ENCODE measurements around the gene DYNLT5. TPM values are rescaled to one million over a fixed set of nuclear protein-coding genes. Genes with fewer than 3 reads are reported as not detected.

Gene DYNLT5
- total RNA-seq, 1 experiment from 2014 or later = 1.3 TPM

DNA sequence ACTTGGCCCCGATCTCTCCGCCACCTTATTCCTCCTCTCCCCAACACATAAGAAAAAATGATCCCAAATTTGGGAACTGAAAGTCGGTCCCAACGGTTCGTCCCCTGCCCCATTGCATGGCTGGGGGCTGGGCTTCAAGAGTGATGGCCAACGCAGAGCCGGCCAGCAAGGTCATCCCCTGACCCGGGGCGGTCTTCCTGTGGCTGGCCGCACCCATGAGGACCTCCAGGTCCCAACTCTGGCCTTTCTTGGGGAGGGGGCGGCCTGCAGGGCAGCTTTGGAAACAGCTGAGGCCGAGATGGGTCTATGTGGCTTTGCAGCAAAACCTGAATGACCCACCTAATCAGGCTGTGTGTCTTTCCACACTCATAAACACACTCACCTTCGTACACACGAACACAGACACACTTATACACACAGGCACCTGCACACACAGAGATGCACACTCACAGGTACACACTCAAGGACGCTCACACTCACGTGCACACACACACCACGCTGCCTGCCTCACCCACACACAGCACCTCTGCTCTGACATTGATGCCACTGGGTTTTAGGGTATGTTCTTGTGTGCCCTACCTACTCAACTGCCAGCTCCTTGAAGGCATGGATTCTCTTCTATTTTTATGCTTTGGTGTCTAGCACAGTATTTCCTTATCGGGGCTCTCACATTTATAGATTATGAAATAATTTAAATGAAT lies 562 bp downstream of the DYNLT5 start:
- ChIA-PET POLR2A (no interaction called here), CTCF (interaction anchor here (1.1 to 1.7 kb wide), 3 partner anchors 145 to 396 kb away, joined by 3 to 5 read pairs (median 3); partner anchors contain the start of genes DNAI4 and MIER1)
- H3K4me1 Mint-ChIP-seq = peaks cover 13% of the 10 kb centered on the region
- no peak overlapping the region for H3K27ac Mint-ChIP-seq
- H3K36me3 Mint-ChIP-seq = no peaks in the 10 kb centered on the region
- H3K9me3 Mint-ChIP-seq = no peaks in the 10 kb centered on the region
- peaks cover 33% of the 10 kb centered on the region for H3K27me3 Mint-ChIP-seq (ENCODE audit: low read depth)
- ATAC-seq (peak; percentile 25), DNase-seq (ENCODE audit: low spot score) (peak; percentile 13)
- H3K4me3 Mint-ChIP-seq = peak overlapping the region; percentile 79
- TF ChIP-seq, protein P1, sequence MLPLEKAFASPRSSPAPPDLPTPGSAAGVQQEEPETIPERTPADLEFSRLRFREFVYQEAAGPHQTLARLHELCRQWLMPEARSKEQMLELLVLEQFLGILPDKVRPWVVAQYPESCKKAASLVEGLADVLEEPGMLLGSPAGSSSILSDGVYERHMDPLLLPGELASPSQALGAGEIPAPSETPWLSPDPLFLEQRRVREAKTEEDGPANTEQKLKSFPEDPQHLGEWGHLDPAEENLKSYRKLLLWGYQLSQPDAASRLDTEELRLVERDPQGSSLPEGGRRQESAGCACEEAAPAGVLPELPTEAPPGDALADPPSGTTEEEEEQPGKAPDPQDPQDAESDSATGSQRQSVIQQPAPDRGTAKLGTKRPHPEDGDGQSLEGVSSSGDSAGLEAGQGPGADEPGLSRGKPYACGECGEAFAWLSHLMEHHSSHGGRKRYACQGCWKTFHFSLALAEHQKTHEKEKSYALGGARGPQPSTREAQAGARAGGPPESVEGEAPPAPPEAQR (CRISPR knock-in tag; IDR thresholded peaks at IDR 0.05) = no peak
- no peak for TF ChIP-seq ESRRA (CRISPR knock-in tag; IDR thresholded peaks at IDR 0.05; ENCODE audit: borderline replicate concordance)
- TF ChIP-seq JAZF1 (CRISPR knock-in tag; IDR thresholded peaks at IDR 0.05) = no peak
- no peak for TF ChIP-seq KAT7 (CRISPR knock-in tag; IDR thresholded peaks at IDR 0.05; ENCODE audit: borderline replicate concordance)
- TF ChIP-seq ZNF121 (CRISPR knock-in tag; IDR thresholded peaks at IDR 0.05) = no peak
- no peak for TF ChIP-seq OVOL2 (CRISPR knock-in tag; IDR thresholded peaks at IDR 0.05; ENCODE audit: borderline replicate concordance)
- TF ChIP-seq, protein P2, sequence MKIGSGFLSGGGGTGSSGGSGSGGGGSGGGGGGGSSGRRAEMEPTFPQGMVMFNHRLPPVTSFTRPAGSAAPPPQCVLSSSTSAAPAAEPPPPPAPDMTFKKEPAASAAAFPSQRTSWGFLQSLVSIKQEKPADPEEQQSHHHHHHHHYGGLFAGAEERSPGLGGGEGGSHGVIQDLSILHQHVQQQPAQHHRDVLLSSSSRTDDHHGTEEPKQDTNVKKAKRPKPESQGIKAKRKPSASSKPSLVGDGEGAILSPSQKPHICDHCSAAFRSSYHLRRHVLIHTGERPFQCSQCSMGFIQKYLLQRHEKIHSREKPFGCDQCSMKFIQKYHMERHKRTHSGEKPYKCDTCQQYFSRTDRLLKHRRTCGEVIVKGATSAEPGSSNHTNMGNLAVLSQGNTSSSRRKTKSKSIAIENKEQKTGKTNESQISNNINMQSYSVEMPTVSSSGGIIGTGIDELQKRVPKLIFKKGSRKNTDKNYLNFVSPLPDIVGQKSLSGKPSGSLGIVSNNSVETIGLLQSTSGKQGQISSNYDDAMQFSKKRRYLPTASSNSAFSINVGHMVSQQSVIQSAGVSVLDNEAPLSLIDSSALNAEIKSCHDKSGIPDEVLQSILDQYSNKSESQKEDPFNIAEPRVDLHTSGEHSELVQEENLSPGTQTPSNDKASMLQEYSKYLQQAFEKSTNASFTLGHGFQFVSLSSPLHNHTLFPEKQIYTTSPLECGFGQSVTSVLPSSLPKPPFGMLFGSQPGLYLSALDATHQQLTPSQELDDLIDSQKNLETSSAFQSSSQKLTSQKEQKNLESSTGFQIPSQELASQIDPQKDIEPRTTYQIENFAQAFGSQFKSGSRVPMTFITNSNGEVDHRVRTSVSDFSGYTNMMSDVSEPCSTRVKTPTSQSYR (CRISPR knock-in tag; IDR thresholded peaks at IDR 0.05) = no peak
- TF ChIP-seq, protein P3, sequence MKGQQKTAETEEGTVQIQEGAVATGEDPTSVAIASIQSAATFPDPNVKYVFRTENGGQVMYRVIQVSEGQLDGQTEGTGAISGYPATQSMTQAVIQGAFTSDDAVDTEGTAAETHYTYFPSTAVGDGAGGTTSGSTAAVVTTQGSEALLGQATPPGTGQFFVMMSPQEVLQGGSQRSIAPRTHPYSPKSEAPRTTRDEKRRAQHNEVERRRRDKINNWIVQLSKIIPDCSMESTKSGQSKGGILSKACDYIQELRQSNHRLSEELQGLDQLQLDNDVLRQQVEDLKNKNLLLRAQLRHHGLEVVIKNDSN (CRISPR knock-in tag; IDR thresholded peaks at IDR 0.05) = no peak
- no peak for TF ChIP-seq HMGA2 (CRISPR knock-in tag; IDR thresholded peaks at IDR 0.05)
- TF ChIP-seq, protein P4, sequence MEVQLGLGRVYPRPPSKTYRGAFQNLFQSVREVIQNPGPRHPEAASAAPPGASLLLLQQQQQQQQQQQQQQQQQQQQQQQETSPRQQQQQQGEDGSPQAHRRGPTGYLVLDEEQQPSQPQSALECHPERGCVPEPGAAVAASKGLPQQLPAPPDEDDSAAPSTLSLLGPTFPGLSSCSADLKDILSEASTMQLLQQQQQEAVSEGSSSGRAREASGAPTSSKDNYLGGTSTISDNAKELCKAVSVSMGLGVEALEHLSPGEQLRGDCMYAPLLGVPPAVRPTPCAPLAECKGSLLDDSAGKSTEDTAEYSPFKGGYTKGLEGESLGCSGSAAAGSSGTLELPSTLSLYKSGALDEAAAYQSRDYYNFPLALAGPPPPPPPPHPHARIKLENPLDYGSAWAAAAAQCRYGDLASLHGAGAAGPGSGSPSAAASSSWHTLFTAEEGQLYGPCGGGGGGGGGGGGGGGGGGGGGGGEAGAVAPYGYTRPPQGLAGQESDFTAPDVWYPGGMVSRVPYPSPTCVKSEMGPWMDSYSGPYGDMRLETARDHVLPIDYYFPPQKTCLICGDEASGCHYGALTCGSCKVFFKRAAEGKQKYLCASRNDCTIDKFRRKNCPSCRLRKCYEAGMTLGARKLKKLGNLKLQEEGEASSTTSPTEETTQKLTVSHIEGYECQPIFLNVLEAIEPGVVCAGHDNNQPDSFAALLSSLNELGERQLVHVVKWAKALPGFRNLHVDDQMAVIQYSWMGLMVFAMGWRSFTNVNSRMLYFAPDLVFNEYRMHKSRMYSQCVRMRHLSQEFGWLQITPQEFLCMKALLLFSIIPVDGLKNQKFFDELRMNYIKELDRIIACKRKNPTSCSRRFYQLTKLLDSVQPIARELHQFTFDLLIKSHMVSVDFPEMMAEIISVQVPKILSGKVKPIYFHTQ (CRISPR knock-in tag; IDR thresholded peaks at IDR 0.05) = no peak
- TF ChIP-seq ZNF317 (CRISPR knock-in tag; IDR thresholded peaks at IDR 0.05; ENCODE audit: borderline replicate concordance, low read depth) = no peak
- TF ChIP-seq, protein P5, sequence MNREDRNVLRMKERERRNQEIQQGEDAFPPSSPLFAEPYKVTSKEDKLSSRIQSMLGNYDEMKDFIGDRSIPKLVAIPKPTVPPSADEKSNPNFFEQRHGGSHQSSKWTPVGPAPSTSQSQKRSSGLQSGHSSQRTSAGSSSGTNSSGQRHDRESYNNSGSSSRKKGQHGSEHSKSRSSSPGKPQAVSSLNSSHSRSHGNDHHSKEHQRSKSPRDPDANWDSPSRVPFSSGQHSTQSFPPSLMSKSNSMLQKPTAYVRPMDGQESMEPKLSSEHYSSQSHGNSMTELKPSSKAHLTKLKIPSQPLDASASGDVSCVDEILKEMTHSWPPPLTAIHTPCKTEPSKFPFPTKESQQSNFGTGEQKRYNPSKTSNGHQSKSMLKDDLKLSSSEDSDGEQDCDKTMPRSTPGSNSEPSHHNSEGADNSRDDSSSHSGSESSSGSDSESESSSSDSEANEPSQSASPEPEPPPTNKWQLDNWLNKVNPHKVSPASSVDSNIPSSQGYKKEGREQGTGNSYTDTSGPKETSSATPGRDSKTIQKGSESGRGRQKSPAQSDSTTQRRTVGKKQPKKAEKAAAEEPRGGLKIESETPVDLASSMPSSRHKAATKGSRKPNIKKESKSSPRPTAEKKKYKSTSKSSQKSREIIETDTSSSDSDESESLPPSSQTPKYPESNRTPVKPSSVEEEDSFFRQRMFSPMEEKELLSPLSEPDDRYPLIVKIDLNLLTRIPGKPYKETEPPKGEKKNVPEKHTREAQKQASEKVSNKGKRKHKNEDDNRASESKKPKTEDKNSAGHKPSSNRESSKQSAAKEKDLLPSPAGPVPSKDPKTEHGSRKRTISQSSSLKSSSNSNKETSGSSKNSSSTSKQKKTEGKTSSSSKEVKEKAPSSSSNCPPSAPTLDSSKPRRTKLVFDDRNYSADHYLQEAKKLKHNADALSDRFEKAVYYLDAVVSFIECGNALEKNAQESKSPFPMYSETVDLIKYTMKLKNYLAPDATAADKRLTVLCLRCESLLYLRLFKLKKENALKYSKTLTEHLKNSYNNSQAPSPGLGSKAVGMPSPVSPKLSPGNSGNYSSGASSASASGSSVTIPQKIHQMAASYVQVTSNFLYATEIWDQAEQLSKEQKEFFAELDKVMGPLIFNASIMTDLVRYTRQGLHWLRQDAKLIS (CRISPR knock-in tag; IDR thresholded peaks at IDR 0.05; ENCODE audit: borderline replicate concordance) = no peak
- no peak for TF ChIP-seq NR1H2 (CRISPR knock-in tag; IDR thresholded peaks at IDR 0.05)
- TF ChIP-seq, protein P6, sequence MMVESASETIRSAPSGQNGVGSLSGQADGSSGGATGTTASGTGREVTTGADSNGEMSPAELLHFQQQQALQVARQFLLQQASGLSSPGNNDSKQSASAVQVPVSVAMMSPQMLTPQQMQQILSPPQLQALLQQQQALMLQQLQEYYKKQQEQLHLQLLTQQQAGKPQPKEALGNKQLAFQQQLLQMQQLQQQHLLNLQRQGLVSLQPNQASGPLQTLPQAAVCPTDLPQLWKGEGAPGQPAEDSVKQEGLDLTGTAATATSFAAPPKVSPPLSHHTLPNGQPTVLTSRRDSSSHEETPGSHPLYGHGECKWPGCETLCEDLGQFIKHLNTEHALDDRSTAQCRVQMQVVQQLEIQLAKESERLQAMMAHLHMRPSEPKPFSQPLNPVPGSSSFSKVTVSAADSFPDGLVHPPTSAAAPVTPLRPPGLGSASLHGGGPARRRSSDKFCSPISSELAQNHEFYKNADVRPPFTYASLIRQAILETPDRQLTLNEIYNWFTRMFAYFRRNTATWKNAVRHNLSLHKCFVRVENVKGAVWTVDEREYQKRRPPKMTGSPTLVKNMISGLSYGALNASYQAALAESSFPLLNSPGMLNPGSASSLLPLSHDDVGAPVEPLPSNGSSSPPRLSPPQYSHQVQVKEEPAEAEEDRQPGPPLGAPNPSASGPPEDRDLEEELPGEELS (CRISPR knock-in tag; IDR thresholded peaks at IDR 0.05) = no peak
- TF ChIP-seq, protein P7, sequence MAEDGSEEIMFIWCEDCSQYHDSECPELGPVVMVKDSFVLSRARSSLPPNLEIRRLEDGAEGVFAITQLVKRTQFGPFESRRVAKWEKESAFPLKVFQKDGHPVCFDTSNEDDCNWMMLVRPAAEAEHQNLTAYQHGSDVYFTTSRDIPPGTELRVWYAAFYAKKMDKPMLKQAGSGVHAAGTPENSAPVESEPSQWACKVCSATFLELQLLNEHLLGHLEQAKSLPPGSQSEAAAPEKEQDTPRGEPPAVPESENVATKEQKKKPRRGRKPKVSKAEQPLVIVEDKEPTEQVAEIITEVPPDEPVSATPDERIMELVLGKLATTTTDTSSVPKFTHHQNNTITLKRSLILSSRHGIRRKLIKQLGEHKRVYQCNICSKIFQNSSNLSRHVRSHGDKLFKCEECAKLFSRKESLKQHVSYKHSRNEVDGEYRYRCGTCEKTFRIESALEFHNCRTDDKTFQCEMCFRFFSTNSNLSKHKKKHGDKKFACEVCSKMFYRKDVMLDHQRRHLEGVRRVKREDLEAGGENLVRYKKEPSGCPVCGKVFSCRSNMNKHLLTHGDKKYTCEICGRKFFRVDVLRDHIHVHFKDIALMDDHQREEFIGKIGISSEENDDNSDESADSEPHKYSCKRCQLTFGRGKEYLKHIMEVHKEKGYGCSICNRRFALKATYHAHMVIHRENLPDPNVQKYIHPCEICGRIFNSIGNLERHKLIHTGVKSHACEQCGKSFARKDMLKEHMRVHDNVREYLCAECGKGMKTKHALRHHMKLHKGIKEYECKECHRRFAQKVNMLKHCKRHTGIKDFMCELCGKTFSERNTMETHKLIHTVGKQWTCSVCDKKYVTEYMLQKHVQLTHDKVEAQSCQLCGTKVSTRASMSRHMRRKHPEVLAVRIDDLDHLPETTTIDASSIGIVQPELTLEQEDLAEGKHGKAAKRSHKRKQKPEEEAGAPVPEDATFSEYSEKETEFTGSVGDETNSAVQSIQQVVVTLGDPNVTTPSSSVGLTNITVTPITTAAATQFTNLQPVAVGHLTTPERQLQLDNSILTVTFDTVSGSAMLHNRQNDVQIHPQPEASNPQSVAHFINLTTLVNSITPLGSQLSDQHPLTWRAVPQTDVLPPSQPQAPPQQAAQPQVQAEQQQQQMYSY (CRISPR knock-in tag; IDR thresholded peaks at IDR 0.05) = no peak
- TF ChIP-seq, protein P8, sequence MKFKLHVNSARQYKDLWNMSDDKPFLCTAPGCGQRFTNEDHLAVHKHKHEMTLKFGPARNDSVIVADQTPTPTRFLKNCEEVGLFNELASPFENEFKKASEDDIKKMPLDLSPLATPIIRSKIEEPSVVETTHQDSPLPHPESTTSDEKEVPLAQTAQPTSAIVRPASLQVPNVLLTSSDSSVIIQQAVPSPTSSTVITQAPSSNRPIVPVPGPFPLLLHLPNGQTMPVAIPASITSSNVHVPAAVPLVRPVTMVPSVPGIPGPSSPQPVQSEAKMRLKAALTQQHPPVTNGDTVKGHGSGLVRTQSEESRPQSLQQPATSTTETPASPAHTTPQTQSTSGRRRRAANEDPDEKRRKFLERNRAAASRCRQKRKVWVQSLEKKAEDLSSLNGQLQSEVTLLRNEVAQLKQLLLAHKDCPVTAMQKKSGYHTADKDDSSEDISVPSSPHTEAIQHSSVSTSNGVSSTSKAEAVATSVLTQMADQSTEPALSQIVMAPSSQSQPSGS (CRISPR knock-in tag; IDR thresholded peaks at IDR 0.05; ENCODE audit: borderline replicate concordance, low read depth) = no peak
- TF ChIP-seq EMX1 (CRISPR knock-in tag; IDR thresholded peaks at IDR 0.05) = no peak

All from WTC11 (cell line).